GM19463 (cell line): ENCODE measurements around the gene CRB2.

Source experiments
- ATAC-seq: cut with Tn5 transposase; IDR thresholded peaks from one replicate; pipeline ENCODE4 v1.9.1; 2021; ENCODE audit warnings: mild to moderate bottlenecking, moderate library complexity; ENCODE audit not compliant: unreplicated experiment

Gene CRB2

GRCh38 chr9:123377211-123377971 is 21.4 kb downstream of the CRB2 start:
- no peak for ATAC-seq

DNA sequence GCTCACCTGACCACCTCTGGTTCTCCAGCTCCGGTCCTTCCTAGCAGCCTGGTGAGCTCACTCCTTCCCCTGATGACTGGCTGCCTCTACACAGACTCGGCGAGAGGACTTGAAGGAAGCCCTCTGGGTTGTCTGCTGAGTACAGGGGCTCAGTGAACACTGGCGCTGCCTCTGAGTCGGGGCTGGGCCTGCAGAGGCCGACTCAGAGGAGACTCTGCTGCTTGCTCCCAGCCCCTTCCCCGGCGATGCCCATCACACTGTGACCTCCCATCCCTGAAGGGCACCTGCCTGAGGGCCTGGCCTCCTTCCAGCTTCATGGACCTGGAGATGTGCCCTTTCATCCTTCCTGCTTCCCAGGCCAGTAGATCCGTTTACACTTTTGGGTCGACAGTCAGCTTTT is 22.0 kb downstream of the CRB2 start:
- no peak for ATAC-seq

GRCh38 chr9:123378956-123379660 is 23.1 kb downstream of the CRB2 start:
- ATAC-seq: no peak

DNA sequence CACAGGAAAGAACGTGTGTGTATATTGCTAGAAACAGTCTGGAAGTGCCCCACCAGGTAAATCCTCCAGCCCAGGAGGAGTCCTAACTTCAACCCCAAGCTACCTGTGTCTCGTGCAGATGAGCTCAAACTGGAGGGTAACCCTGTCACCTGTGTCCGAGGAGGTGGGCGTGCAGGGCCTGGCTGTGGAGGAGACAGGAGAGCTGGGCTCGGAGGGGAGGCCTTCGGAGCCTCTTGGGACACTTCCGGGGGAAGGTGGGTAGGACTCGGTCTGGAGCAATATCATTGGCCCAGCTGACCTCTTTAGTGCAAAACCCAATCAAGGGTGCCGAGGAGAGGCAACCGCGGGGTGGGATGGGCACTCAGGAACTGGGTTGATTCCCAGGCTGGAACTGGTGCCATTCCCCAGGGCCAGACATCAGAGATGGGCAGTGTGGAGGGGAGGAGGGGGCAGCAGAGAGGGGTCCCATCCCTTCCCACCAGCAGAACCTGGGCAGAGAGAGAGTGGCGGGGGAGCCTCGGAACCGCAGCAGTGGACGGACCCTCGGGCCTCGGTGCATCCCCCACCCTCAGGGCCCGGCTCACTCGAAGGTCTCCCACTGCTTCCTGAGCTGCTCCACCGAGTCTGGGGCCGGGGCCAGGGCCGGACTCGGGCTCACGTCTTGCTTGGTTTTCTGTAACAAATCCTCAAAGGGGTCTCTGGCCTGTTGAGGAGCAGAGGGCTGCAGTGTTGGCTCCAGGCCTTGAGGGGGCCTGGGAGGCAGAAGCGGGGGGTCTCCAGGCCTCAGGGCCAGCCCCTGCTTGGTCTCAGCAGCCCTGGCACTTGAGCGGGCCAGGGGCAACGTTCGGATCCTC is 25.1 kb downstream of the CRB2 start:
- no peak for ATAC-seq

GRCh38 chr9:123382653-123383511 is 26.9 kb downstream of the CRB2 start:
- no peak for ATAC-seq

- ATAC-seq: no peak
Measured at GRCh38 chr9:123383512-123384170, 27.6 kb downstream of the CRB2 start.

- no peak for ATAC-seq
Measured at GRCh38 chr9:123387686-123388085, 31.7 kb downstream of the CRB2 start.

- ATAC-seq: no peak
Measured at GRCh38 chr9:123389070-123389469, 33.1 kb downstream of the CRB2 start.

GRCh38 chr9:123389698-123390097 is 33.7 kb downstream of the CRB2 start:
- no peak for ATAC-seq

- ATAC-seq: no peak
Measured at GRCh38 chr9:123390337-123391135, 34.5 kb downstream of the CRB2 start.

DNA sequence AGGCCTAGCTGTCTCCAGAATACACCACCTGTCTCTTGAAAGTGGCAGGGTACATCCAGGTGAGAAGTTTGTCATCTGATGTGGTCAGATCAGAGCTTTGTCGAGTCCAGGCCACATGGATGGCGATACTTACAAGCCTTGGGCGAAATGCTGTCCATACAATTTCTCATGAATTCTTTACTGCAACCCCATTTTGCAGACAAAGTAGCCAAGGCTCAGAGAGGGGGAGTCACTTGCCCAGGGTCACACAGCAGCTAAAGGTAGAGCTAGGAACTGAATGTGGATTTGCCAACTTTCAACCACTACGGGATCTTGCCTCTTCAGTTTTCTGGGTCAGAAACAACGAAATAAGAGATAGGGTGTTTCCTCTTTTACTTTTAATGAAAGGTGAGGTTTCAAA is 35.2 kb downstream of the CRB2 start:
- no peak for ATAC-seq

- ATAC-seq: no peak
Measured at GRCh38 chr9:123391946-123392345, 35.9 kb downstream of the CRB2 start.

DNA sequence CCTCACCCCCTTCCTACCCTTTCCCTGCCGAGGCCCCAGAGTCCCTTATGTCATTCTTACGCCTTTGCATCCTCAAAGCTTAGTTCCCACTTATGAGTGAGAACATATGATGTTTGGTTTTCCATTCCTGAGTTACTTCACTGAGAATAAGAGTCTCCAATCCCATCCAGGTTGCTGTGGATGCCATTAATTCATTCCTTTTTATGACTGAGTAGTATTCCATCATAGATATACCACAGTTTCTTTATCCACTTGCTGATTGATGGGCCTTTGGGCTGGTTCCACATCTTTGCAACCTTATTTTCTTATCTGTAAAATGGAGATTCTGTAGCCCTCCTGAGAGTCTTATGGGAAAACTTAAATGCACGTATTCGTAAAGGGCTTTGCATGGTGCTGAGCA is 36.8 kb downstream of the CRB2 start:
- ATAC-seq: no peak

DNA sequence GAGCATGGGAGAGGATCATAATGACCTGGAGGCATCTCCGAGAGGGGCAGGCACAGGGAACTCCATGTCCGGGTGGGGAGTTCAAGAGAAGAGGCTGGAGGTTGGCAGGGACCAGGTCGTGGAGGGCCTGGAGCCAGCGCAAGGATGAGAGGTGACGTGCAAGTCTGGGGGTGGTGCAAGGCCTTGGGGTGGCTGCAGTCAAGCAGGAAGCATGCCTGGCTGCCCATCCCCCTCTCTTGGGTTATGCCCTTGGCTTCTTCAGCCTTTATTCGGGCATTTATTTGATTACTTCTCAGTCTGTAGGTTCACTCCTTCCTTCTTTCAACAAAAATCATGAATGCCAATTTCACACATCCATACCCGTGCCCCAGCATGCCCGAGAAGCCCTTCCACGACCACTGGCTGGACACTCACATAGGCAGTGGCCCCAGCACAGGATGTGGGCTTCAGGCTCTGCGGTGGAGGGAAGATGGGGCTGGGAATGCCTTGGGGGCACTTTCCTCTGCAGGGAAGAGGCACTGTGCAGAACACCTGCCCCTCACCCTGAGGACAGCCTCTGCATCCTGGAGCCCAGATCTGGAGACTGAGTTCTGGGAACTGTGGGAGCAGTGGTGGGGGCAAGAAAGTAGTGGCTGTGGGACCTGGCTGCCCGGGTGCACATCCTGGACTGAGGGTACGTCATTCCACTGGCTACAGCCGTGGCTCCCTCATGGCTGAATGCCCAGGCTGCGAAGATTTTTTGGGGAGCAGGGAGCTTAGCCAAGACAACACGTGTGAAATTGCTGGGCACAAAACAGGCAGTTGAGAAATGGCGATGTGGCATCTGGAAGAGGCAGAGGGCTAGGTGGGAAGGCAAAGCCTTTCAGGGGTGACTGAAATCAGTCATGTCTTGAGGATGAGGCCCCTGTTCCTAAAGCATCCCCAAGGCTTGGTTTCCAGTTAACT is 38.6 kb downstream of the CRB2 start:
- no peak for ATAC-seq

DNA sequence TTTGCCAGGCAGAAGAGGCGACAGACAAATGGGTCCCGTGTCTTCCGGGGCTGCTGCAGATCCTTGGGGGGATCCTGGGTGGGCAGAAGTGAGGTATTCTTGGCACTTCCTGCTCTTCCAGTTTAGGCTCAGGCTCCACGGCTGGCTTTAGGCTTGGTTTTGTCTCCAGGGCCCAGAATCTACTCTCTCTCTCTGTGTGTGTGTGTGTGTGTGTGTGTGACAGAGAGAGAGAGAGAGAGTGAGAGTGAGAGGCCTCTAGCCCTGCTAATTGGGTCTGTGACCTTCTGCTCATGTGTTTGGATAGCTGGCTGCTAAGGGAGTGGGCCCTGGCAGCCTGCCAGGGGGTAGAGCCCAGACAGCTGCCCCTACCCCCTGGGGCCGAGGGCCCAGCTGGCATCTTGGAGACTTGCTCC is 39.3 kb downstream of the CRB2 start:
- no peak for ATAC-seq

DNA sequence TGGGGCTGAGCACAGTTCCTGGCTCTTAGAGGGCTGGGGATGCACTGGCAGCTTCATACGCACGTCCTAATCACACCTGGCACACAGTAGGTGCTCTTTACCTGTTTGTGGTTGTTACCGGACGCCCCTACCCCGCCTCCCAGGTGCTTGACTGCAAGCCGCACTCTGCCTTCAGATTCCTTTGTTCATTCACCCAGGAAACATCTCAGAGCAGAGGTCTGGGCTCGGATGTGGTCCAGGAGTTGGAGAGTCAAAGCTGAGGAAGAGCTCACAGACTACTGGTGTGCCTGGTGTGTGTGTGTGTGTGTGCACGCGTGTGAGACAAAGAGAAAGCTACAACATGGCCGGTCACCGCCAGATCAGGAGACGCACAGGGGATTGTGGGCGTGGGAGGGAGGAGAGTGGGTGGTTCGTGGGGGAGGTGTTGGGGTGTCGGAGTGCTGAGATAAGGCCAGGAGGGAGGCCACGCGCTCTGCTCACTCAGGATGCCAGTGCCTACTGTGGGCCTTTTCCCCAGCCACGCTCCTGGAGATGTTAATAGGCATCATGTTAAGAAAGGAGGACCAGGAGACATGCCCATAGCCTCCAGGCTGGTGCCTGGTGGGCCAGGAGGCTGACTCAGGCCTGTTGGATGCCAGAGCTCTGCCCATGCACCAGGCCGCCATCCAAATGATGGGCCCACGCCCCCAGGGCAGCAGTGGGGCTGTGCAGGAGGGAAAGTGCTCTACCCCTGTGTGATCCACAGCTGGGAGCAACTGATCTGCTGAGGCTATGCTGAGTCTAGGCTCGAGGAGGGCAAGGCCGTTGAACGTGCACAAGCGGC is 39.9 kb downstream of the CRB2 start:
- no peak for ATAC-seq

GRCh38 chr9:123397975-123398374 is 42.0 kb downstream of the CRB2 start:
- no peak for ATAC-seq
